OCI-LY1 (cell line): ENCODE data around the gene BRME1.

Experiments used
- H2AFZ ChIP-seq: fragments of 200-600 bp; sonication (generic), shearing (Covaris generic); 2 replicates; pipeline ENCODE4 v1.6.0; 2014; ENCODE audit warnings: antibody characterized with exemption, mild to moderate bottlenecking, low read length
- H3F3A ChIP-seq: fragments of 200-600 bp; sonication (generic), shearing (Covaris generic); 2 replicates; pipeline ENCODE4 v1.6.0; 2014; ENCODE audit warnings: mild to moderate bottlenecking, antibody characterized with exemption, low read length, moderate library complexity; ENCODE audit not compliant: insufficient read depth
- H3K27ac ChIP-seq: fragments of 200-600 bp; sonication (generic); 2 replicates; pipeline ENCODE4 v1.5.1; 2014; ENCODE audit warnings: low read length, mixed run types, mild to moderate bottlenecking, low read depth; ENCODE audit not compliant: poor library complexity, severe bottlenecking
- H3K27me3 ChIP-seq: fragments of 200-600 bp; sonication (generic); 2 replicates; pipeline ENCODE4 v1.6.0; 2014; ENCODE audit warnings: antibody characterized with exemption, mild to moderate bottlenecking, low read length, moderate library complexity; ENCODE audit not compliant: insufficient read depth
- H3K36me3 ChIP-seq: fragments of 200-600 bp; sonication (generic); 2 replicates; pipeline ENCODE4 v1.6.1; 2014; ENCODE audit warnings: mild to moderate bottlenecking, antibody characterized with exemption, low read length, moderate library complexity, mixed read lengths; ENCODE audit not compliant: insufficient read depth
- H3K4me1 ChIP-seq: fragments of 200-600 bp; sonication (generic); 2 replicates; pipeline ENCODE4 v1.5.1; 2014; ENCODE audit warnings: mild to moderate bottlenecking, low read length, moderate library complexity; ENCODE audit not compliant: insufficient read depth, severe bottlenecking
- H3K4me2 ChIP-seq: fragments of 200-600 bp; sonication (generic), shearing (Covaris generic); 2 replicates; pipeline ENCODE4 v1.6.1; 2014; ENCODE audit warnings: low read length
- H3K4me3 ChIP-seq: fragments of 200-600 bp; sonication (generic); 2 replicates; pipeline ENCODE4 v1.5.1; 2014; ENCODE audit warnings: low read length, low read depth, mild to moderate bottlenecking, mixed read lengths; ENCODE audit not compliant: poor library complexity, severe bottlenecking
- H3K79me2 ChIP-seq: fragments of 200-600 bp; shearing (Covaris generic); 2 replicates; pipeline ENCODE4 v1.6.1; 2016; ENCODE audit warnings: mixed run types, low read length, mixed read lengths; ENCODE audit not compliant: insufficient read depth
- H3K9ac ChIP-seq: fragments of 200-600 bp; sonication (generic), shearing (Covaris generic); 2 replicates; pipeline ENCODE4 v1.6.1; 2014; ENCODE audit warnings: mild to moderate bottlenecking, low read length, mixed read lengths
- H3K9me2 ChIP-seq: fragments of 200-600 bp; sonication (generic), shearing (Covaris generic); 2 replicates; pipeline ENCODE4 v1.6.1; 2014; ENCODE audit warnings: low read depth, mild to moderate bottlenecking, low read length, mixed read lengths
- H3K9me3 ChIP-seq: fragments of 200-600 bp; shearing (Covaris generic); 2 replicates; pipeline ENCODE4 v1.6.1; 2014; ENCODE audit warnings: low read length, mixed read lengths
- H4K20me1 ChIP-seq: fragments of 200-600 bp; sonication (generic), shearing (Covaris generic); 2 replicates; pipeline ENCODE4 v1.6.0; 2016; ENCODE audit warnings: mild to moderate bottlenecking, low read length; ENCODE audit not compliant: insufficient read depth
- CTCF ChIP-seq: fragments of 200-600 bp; sonication (generic), shearing (Covaris generic); IDR thresholded peaks from 2 replicates; pipeline ENCODE4 v1.5.1; 2017; ENCODE audit warnings: mild to moderate bottlenecking, antibody characterized with exemption, low read length, moderate library complexity, mixed read lengths
- EZH2 ChIP-seq: fragments of 200-600 bp; sonication (generic), shearing (Covaris generic); IDR thresholded peaks from 2 replicates; pipeline ENCODE4 v1.8.0; 2017; ENCODE audit warnings: borderline replicate concordance, mixed run types, mild to moderate bottlenecking, antibody characterized with exemption, low read length, moderate library complexity, mixed read lengths

BRME1 gene

GRCh38 chr19:13834244-13835069 lies 71.5 kb downstream of the BRME1 start:
- Histone ChIP-seq H3K9me2 (no peaks in the 10 kb centered on the region), H3K36me3 (no peaks in the 10 kb centered on the region), H4K20me1 (no peaks in the 10 kb centered on the region), H3F3A (no peaks in the 10 kb centered on the region), H3K27me3 (no peaks in the 10 kb centered on the region), H3K4me2 (peak overlapping the region; percentile 99), H3K4me3 (peak overlapping the region; percentile 72), H3K27ac (no peak overlapping the region), H3K9ac (peak overlapping the region; percentile 44; the same call in 1 of the 2 replicates), H2AFZ (no peak overlapping the region), H3K9me3 (no peaks in the 10 kb centered on the region), H3K79me2 (no peaks in the 10 kb centered on the region), H3K4me1 (peaks cover 48% of the 10 kb centered on the region)
- TF ChIP-seq EZH2 = no peak
- TF ChIP-seq CTCF = no peak

GRCh38 chr19:13833330-13834243 lies 72.3 kb downstream of the BRME1 start:
- Histone ChIP-seq H3K4me1 (peaks cover 39% of the 10 kb centered on the region), H3K79me2 (no peaks in the 10 kb centered on the region), H3K9me2 (no peaks in the 10 kb centered on the region), H2AFZ (peak overlapping the region; percentile 96), H3K4me3 (peak overlapping the region; percentile 72), H3K27ac (no peak overlapping the region), H3K36me3 (no peaks in the 10 kb centered on the region), H3K27me3 (no peaks in the 10 kb centered on the region), H3K4me2 (peak overlapping the region; percentile 99), H3F3A (no peaks in the 10 kb centered on the region), H4K20me1 (no peaks in the 10 kb centered on the region), H3K9ac (peak overlapping the region; percentile 78), H3K9me3 (no peaks in the 10 kb centered on the region)
- TF ChIP-seq EZH2 = no peak
- TF ChIP-seq CTCF = peak; percentile 69
